HG03108 (cell line): ENCODE results near the gene GRAMD4.

ENCODE experiments used
- ATAC-seq: cut with Tn5 transposase; IDR thresholded peaks from one replicate; pipeline ENCODE4 v1.9.1; 2021; ENCODE audit warnings: moderate library complexity; ENCODE audit not compliant: unreplicated experiment

GRAMD4 gene

GRCh38 chr22:46619830-46620501 lies at the start of gene GRAMD4:
GRAMD4 (plus strand) TSS chr22:46620386; CDS start chr22:46626800, 6,414 bp downstream.
- no peak for ATAC-seq

- ATAC-seq, result no peak
Observed at GRCh38 chr22:46571642-46572250, 48.4 kb upstream of the GRAMD4 start.

GRCh38 chr22:46572911-46573780 lies 47.0 kb upstream of the GRAMD4 start:
- ATAC-seq, result no peak

GRCh38 chr22:46573781-46574437 lies 46.3 kb upstream of the GRAMD4 start:
- no peak for ATAC-seq

DNA sequence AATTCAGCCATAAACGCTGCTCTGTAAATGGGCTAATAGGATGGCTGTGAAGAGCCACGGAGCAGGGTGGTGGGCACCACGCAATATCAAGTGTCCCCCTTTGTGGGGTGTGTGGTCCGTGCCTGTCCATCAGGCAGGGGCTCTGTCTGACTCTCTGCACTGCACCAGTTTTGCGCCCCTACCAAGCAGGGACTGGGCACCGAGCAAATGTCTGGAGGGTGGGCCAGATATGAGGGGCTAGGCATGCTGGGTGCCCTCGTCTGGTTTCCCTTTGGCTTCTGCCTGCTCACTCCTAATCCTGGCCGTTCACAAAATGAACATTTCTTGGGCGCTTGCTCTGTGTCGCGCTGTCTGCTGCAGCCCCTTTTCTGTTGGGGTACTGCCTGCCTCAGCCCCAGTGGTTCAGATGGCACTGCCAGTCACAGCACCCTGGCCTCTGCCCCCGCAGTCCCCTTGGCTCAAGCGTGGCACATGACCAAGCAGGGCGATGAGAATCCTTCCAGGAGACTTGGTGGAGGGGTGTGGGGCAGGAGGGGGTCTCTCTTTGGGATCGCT lies 45.7 kb upstream of the GRAMD4 start:
- ATAC-seq, result no peak

DNA sequence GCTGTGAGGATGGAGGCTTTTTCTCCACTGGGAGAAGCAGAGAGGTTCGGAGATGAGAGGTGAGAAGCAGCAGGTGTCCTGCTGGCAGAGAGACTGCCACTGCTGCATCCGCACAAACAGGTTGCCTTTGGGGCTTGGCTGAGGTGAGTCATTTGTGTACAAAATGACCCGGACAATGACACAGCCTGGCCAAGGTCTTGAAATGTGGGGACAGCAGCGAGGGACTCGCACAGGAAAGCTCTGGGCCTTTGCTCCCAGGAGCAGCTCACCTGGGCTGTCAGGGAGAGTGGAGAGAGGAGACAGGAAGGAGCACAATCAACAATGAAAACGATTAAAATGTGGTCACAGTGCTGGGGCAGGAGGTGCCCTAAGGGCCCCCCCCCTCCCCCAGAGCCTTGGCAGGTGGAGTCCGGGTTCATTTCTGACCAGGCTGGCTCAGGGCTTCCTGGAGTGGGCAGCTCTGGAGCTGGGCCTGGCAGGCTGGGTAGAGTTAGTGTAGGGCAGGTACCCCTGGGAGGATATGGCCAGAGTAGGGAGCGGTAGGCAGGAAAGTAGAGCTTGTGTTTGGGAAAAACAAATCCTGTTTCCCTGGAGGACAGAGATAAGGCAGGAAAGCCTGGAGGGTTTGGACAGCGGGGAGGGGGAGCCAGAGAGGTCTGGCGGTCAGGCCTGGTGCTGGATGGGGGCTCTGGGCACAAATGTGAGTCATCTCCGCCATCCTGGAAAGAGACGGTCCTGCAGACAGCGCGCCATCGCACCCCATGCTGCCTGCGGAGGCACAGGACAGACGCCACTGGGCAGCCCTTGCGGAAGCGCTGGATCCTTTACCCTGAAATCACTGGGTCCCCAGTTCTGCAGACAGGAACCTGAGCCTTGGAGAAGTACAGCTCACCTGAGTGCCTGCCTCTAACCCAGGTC lies 44.9 kb upstream of the GRAMD4 start:
- ATAC-seq, result no peak

DNA sequence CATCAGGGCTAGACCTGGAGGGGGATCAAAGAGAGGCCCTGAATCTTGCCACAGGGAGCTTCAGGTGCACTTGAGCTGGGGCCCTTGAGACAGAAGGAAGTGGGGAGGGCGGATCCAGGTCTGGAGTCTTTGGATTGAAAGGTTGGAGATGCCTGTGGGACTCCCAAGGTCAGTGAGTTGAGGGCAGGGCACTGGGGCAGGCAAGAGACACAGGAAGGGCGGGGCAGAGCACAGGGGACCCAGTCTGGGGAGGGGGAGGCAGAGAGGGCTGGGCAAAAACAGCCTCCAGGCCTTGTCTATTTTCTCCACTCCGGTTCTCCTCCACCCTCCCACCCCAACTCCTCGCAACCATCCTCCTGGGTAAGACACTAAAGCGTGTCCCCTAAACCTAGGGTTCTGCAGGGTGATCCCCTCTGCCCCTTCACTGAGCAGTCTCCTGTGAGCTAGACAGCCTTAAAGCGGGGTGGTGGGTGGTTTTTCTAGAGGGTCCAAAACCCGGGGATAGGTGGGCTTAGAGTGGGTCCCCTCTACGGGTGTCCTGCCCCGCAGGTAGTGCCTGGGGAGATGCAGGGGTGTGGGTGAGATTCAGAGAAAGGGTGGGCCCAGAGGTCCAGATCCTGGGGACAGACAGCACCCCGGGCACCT lies 44.2 kb upstream of the GRAMD4 start:
- ATAC-seq, result no peak

- ATAC-seq, result no peak
Observed at GRCh38 chr22:46576556-46577367, 43.4 kb upstream of the GRAMD4 start.

- no peak for ATAC-seq
Observed at GRCh38 chr22:46577368-46578249, 42.6 kb upstream of the GRAMD4 start.

DNA sequence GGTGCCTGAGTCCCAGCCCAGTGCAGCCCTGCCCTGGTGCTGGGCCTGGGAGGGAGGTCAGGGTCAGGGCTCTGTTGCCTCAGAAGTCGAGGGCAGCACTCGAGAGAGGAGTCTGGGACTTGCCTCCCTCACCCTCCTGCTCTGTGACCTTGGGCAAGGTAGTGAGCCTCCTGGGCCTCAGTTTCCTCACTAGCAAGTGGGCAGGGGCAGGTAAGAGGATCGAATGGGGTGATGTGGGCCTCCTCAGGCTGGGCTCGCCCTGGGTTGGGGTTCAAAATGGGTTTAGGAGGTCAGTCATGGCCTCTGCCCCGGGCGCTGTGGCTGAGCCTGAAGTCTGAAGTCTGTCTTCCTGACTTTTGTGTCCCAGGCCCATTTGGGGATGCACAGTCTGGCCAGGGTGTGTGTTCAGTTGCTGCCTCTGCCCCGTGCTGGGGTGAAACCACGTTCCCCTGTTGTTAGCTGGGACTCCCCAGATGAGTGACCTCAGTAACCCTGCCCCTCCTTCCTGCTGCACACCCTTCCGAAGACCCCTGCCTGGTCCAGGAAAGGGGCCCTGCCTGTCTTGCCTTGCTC lies 41.8 kb upstream of the GRAMD4 start:
- ATAC-seq, result no peak

DNA sequence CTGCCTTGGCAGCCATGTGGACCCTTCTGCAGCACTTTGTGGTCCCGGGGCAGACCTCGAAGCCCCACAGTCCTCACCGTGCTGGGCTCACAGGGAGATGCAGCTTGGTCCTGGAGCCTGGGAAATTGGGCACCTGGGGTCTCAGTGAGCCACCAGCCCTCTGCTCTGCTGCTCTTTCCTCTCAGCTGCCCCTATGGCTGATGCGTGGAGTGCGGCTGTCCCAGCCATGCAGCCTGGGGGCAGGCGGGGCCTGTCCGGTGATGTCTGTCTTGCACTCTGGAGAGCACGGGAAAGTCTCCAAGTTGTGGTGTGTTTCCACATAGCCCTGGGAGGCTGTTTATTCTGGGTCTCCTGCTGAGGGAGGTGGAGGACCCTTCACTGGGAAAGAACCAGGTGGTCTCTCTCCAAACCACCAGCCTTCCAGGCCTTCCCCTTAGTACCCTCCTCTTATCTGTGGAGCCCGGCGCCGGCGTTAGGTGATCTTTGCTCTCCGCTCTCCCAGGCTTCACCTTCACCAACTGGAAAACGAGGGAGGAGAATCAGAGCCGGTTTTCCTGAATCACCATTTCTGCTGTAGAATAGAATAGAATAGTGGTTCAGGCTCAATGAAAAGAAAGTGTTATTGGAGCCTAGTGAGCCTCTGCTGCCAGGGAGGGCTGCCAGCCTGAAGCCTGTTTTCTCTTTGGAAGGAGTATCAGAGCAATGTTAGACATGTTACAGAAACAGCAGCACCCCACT lies 41.2 kb upstream of the GRAMD4 start:
- ATAC-seq, result no peak

DNA sequence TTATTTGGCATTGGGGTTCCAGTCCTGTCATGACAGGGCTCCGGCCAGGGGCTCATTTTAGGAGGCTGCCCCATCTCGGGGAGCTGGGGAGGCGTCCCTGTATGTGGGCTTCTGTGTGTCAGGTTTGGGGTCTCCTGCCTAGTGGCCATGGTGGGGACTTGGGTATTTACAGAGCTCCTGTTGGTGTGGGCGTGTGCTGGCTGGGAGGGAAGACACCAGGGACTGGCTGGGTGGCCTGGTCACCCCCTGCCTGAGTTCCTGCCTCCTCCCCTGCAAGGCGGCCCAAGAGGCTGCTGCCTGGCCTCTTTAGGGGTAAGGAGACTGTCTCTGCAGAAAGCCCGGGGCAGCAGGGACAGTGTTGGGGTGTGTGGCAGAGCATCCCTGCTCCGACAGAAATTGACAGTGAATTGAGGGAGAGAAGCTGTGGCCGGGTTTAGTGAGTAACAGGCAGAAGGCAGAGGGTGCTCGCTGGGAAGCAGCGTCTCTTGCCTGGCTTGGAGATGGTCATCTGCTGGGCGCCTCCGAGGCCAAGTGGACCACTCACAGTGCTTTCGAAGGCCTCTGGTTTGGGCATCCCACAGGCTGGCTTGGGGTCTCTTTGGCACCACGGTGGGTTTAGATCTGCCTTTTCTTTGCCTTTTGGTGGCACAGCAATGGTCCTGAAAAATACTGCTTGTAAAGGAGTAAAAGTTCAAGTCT lies 40.3 kb upstream of the GRAMD4 start:
- no peak for ATAC-seq

DNA sequence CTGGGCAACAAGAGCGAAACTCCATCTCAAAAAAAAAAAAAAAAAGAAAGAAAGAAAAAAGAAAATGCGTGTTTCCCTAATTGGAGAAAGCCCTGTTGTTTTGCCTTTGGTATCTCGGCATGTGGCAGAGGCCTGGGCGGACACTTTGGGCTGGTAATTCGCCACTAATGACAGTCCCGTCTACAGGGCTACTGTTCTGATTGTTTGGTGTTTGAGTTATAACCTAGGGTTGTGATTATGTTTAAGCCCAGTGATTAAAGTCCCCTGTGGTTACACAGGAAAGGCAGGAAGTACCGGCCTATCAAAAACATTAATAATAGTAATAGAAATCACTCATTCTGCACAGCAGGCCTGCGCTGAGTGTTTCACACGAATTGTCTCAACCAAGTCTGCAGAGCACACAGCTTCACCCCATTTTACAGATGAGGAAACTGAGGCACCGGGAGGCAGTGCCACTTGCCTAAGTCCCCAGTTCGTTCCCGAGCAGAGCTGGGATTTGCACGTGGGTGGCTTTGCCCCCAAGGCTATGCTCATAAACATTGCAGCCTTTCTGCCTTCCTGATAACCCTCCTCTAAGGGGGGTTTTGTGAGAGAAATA lies 39.1 kb upstream of the GRAMD4 start:
- ATAC-seq, result no peak

GRCh38 chr22:46581538-46582244 lies 38.5 kb upstream of the GRAMD4 start:
- ATAC-seq, result no peak
